NOMO-1 treated with dmso at 0.1 percent for 144 hours (cell line): Measurements from ENCODE around the gene NR1I3.
"Not testable (repeated sequence)": the region's sequence is repeated elsewhere in the genome, so short reads cannot be mapped to it uniquely, and the experiment has no call there.

ENCODE experiments used
- DNase-seq: peaks from one replicate; lab custom pipeline; 2025; ENCODE audit not compliant: unreplicated experiment; lab: John Stamatoyannopoulos, UW

Gene NR1I3

DNA sequence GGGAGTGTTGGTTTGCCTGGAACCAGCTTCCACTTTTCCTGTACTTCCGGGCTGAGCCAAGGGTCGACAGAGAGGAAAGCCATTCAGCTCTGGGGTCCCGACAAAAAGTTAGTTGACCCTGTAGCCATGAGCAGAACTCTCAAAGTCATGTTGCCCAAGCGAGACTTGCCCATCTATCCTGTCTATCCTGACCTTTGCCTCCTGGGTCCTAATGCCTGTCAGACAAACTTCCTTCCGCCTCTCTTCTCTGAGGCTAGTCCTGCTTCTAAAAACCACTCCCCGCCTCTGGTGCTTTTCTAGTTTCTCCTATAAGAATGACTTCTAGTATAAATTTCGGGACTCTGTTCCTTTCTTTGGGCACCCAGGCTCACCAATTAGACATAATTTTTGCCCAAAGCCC lies 12.8 kb upstream of the NR1I3 start:
- DNase-seq, result no peak

DNA sequence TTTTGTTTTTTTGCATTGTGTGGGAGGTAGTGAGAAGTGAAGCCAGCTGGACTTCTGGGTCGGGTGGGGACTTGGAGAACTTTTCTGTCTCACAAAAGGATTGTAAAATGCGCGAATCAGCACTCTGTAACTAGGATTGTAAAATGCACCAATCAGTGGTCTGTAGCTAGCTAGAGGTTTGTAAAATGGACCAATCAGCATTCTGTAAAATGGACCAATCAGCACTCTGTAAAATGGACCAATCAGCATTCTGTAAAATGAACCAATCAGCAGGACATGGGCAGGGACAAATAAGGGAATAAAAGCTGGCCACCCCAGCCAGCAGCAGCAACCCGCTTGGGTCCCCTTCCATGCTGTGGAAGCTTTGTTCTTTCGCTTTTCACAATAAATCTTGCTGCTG lies 12.1 kb upstream of the NR1I3 start:
- DNase-seq, result not testable (repeated sequence)

DNA sequence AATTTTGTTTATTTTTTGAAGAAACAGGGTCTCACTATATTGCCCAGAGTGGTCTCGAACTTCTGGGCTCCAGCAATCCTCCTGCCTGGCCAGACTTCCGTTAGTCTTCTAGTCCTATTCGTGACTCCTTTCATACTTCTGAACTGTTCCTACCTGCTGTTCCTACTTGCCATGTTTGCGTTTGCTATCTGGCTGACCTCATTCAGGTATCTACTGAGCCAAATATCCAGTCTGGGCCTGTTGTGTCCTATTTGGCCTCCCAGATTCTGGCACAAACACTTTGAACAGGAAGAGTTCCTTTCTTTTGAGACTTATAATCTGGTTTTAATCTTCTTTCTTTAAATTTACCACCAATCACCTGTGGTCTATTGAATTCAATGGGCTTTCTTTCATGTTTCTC lies 6.9 kb upstream of the NR1I3 start:
- DNase-seq, result no peak

DNA sequence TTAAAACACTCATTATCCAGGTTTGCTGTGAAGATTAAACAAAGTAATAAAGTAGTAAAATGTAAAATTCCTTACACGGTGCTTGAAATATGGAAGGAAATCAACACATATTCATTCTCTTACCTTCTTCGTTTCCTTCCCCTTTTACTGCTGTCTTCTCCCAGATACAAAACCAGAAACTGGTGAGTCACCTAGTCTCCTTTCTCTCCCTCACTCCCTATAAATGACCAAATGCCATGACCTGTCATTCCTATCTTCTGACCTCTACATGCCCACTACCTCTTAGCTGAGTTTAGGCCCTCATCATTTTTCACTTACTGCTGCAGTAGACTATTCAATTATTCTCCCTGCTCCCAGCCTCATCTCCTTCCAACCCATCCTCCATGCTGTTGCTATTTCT lies 4.3 kb upstream of the NR1I3 start:
- peak; percentile 6 for DNase-seq

DNA sequence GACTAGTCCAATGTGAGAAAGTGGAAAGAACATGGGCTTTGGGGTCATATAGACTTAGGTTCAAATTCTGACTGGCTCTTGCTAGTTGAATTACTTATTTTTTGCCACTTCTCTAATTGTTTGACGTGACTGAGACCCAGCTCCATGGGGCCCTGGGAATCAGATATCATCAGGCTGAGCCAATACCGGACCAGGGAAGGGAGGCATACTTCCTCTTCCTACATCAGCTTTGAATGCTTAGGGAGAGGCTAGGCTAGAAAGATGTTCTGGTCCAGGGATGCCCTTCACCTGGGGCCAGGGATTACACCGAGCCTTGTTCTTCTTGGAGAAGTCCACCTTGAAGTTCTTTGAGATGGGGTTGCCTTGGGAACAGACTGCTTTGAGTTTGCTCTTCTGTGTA lies 3.7 kb upstream of the NR1I3 start:
- DNase-seq, result peak; percentile 9

DNA sequence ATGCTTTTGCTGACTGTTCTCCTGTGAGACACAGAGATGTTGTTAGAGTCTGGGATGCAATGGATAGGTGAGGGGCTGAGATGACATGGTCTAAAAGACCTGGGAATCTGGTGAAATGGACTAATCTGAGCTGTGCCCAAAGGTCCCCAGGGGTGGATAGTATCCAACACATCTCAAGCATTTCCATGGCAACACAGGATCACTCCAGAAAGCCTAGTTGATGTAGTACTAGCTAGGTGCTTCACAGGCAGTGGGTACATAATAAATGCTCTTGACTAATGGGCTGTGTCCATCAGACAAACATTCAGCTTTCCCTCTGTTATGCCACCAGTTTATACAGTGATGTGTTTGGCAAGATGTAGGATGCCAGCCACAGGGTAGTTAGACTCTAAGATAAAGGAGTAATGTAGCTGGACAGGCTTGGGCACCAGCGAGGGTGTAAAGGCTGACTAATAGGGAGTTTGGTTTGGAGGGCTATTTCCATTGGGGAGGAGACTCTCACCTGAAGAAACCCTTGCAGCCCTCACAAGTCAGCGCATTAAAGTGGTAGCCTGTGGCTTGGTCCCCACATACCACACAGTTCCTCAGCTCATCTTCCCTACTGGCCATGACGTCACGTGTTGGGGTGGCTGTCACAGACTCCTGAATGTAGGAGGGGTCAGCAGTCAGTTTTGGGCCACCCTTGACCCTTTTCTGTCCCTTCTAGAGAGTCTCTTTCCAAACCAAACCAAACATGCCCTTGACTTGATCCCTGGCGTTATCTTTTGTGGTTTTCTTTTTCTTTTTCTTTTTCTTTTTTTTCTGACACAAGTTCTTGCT lies 1.8 kb downstream of the NR1I3 start:
- no peak for DNase-seq

GRCh38 chr1:161233102-161233501 lies 4.9 kb downstream of the NR1I3 start:
- no peak for DNase-seq

- no peak for DNase-seq
Observed at GRCh38 chr1:161230762-161231161, 7.2 kb downstream of the NR1I3 start.

DNA sequence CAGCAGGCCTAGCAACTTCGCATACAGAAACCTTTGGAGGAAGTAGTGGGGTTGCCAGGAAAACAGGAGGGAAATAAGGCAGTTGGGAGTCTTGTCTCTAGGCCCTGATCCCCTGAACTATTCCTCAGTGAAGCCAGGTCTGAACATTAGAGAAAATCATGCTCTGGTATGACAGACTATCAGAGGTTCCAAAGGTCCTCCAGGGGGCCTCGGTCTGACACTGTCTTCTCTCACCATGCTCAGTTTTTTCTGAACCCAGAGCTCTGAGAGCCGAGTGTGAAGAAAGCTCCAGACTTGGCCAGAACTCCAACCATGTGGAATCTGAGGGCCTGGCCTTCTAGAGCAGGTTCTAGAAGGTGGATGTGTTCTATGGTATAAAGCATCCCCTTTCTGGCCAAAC lies 8.1 kb downstream of the NR1I3 start:
- no peak for DNase-seq

DNA sequence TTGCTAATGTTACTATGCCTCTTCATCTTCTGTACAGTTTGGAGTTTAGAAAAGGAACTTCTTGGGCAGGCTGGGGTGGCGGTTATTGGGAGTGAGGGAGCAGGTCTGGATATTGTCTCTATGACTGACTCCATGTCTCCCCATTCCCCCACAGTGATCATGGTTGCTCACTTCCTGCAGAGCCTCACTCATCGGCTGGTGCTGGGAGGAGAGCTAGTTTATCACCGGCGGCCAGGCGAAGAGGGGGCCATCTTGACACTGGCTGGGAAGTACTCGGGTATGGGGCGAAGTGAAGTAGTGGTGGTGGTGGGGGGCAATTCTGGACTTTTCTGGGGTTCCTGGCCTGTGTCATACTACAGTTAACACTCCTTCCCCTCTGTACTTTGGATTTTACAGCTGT lies 10.0 kb downstream of the NR1I3 start:
- no peak for DNase-seq

GRCh38 chr1:161227196-161227871 lies 10.7 kb downstream of the NR1I3 start:
- peak; percentile 83 for DNase-seq

DNA sequence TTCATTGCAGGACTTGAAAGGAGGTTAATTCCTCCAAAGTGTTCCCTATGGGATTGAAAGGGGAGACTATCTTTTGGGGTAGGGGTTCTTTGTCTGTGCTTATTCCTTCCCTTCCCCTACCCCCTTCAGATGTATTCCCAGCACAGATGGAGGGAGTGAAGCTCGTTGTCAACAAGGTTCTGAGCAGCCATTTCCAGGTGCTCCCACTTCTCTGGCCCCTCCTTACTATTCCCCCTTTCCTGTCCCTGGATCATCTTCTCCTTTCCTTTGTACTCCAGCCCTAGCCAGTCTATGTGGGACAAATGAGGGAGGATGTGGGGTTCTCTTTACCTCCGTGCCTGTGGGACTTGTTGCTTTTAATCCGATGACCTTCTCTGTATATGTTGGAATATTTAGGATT lies 11.2 kb downstream of the NR1I3 start:
- DNase-seq, result no peak

DNA sequence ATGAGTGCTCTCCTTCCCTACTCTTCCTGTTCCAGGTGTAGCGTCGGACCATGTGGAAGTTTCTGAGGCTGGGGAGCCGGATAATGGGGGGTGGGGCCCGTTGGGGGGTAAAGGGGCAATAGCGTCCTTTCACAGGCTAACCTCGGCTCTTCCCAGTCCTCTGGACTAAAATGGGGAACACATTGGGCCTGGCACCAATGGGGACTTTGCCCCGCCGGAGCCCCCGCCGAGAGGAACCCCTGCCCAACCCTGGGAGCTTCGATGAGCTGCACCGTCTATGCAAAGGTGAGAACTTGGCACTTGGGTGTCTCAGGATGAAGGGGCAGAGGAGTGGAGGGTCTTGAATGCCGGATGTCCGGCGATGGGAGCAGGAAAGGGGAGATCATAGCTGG lies 11.7 kb downstream of the NR1I3 start:
- DNase-seq, result no peak

DNA sequence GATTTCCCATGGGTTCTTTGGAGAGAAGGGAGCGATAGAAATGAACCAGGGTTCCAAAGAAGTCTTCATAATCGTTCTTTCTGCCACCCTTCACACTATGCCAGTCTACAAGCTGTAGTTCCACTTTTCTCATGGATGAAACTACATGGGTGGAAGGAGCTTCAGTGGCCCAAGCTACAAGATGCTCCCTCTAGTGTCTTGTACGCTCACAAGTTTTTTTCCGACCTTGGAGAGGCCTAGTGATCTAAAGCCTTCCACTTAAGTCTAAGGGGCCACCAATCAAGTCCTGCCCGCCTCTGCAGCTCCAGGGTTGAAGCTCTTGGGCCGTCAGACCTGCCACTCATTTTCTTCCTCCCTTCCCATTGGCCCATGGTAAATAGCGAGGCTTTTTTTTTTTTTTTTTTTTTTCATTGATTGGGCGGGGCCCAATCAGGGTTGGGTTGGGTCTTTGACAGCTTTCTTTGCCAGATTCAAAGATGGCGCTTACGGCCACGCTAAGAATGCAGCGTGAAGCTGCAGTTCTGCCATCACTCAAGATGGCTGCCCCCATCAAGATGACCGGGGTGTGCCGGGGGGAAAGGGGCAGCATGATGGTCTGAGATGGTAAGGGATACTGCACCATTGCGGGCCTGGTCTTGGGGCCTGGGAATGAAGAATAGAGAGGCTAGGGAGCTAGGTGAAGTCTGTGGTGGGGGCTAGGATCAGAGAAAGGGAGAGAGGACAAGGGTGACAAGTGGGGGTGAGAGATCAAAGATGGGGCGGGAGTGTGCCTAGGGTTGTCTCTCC lies 12.3 kb downstream of the NR1I3 start, which contains the start of gene TOMM40L:
Gene TOMM40L (plus strand): TSS at position 527 of the 786 bp plus-strand sequence. CDS start 430 bp downstream, outside the sequence.
- DNase-seq, result peak; percentile 99

- DNase-seq, result no peak
Observed at GRCh38 chr1:161225178-161225533, 12.8 kb downstream of the NR1I3 start.

- DNase-seq, result not testable (repeated sequence)
Observed at GRCh38 chr1:161224695-161225087, 13.3 kb downstream of the NR1I3 start.

DNA sequence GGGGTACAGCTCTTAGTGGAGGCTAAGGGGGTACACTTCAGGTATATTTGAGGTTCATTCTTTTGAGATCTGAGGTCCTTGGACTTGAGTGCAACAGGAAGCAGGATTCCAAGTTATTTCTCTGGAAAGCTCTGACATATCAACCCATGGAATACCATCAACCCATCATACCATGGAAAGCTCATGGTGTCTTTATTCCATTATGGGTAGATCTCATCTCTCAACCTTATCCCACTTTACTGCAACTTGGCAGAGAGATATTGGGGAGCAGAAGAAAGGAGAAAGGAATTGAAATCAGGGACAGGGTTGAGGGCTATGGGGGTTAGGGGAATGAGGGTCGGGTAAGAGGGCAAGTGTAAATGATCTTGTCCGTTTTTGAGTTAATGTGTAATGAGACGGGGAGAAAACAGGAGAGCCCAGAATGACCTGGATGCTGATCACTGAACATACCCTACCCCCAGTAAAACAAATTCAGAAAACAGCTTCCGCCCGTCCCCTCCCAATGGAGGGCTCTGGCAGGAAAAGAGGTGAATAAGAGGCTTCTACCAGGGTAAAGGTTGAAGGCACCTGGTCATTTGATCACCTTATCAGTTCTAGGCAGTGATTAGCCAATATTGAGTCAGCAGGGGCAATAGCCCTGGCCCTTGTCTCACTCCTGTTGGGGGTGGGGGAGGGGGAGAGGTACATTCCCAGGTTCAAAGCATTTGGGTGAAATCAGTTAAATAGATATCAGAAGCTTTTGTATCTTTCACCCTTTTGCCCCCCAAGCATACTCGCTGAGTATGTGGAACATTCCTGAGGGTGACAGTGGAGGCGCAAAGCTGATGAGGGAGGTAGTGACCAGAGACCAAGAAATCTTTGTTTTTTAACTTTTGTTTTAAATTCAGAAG lies 14.0 kb downstream of the NR1I3 start:
- DNase-seq, result no peak

- DNase-seq, result no peak
Observed at GRCh38 chr1:161222175-161223019, 15.6 kb downstream of the NR1I3 start.

DNA sequence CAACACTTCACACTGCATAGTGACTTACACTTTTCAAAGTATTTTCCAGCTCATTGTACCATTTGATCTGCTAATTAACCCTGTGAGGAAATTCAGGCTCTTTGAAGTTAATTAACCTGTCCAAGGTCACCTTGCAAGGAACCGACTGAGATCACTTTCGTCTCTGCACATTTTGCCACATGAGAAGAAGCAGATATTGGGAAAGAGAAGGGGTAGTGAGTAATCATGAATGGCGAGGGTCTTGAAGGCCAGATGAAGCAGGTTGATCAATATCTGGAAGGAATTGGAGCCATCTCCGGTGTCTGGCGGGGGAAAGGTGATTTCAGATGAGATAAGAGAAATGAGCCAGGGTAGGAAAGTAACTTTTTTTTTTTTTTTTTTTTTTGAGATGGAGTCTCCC lies 18.0 kb downstream of the NR1I3 start:
- DNase-seq, result no peak
